Memory B cell (primary cell): ENCODE measurements around the gene MCF2L2.

Experiments used
- ATAC-seq: fragments of 150-1000 bp; cut with Tn5 transposase; 2 replicates; pipeline ENCODE4 v1.10.0; 2021; ENCODE audit warnings: low read depth, mild to moderate bottlenecking, moderate library complexity
- DNase-seq, 2 donors: peaks; one replicate each; pipeline ENCODE4 v3.0.0; 2022; ENCODE audit warnings: low spot score in 2 of 2
- H3K27ac Mint-ChIP-seq: one replicate; pipeline ENCODE4 v1.8.0; 2022; ENCODE audit warnings: mild to moderate bottlenecking, moderate library complexity, mixed read lengths
- H3K27me3 Mint-ChIP-seq: one replicate; pipeline ENCODE4 v1.8.0; 2022; ENCODE audit warnings: mixed read lengths
- H3K36me3 Mint-ChIP-seq: one replicate; pipeline ENCODE4 v1.8.0; 2022; ENCODE audit warnings: mild to moderate bottlenecking, mixed read lengths
- H3K4me1 Mint-ChIP-seq: one replicate; pipeline ENCODE4 v1.8.0; 2022; ENCODE audit warnings: mixed read lengths
- H3K4me3 Mint-ChIP-seq: one replicate; pipeline ENCODE4 v1.8.0; 2022; ENCODE audit warnings: mild to moderate bottlenecking, moderate library complexity, mixed read lengths
- H3K9me3 Mint-ChIP-seq: one replicate; pipeline ENCODE4 v1.8.0; 2022; ENCODE audit warnings: mixed read lengths

The MCF2L2 gene

GRCh38 chr3:183306798-183307671 is 121.4 kb downstream of the MCF2L2 start:
- H3K4me1 Mint-ChIP-seq = peaks cover 12% of the 10 kb centered on the region
- H3K4me3 Mint-ChIP-seq = no peak overlapping the region
- peak overlapping the region; percentile 14 for H3K27ac Mint-ChIP-seq
- no peaks in the 10 kb centered on the region for H3K9me3 Mint-ChIP-seq
- H3K27me3 Mint-ChIP-seq = no peaks in the 10 kb centered on the region
- ATAC-seq (peak; percentile 94), DNase-seq (peak in 1 of 2 donors; percentile 30)
- no peaks in the 10 kb centered on the region for H3K36me3 Mint-ChIP-seq

GRCh38 chr3:183303690-183304089 is 124.7 kb downstream of the MCF2L2 start:
- H3K27me3 Mint-ChIP-seq = no peaks in the 10 kb centered on the region
- no peak overlapping the region for H3K4me3 Mint-ChIP-seq
- peaks cover 12% of the 10 kb centered on the region for H3K4me1 Mint-ChIP-seq
- no peak overlapping the region for H3K27ac Mint-ChIP-seq
- ATAC-seq (no peak), DNase-seq (no peak)
- no peaks in the 10 kb centered on the region for H3K36me3 Mint-ChIP-seq
- H3K9me3 Mint-ChIP-seq = no peaks in the 10 kb centered on the region

GRCh38 chr3:183301937-183302580 is 126.4 kb downstream of the MCF2L2 start:
- no peaks in the 10 kb centered on the region for H3K9me3 Mint-ChIP-seq
- H3K4me3 Mint-ChIP-seq = no peak overlapping the region
- no peak overlapping the region for H3K27ac Mint-ChIP-seq
- DNase-seq (no peak), ATAC-seq (no peak)
- peaks cover 1% of the 10 kb centered on the region for H3K27me3 Mint-ChIP-seq
- H3K4me1 Mint-ChIP-seq = peaks cover 5% of the 10 kb centered on the region
- H3K36me3 Mint-ChIP-seq = peaks cover 2% of the 10 kb centered on the region

- H3K27ac Mint-ChIP-seq = no peak overlapping the region
- ATAC-seq (no peak), DNase-seq (no peak)
- no peaks in the 10 kb centered on the region for H3K9me3 Mint-ChIP-seq
- peaks cover 1% of the 10 kb centered on the region for H3K27me3 Mint-ChIP-seq
- H3K4me3 Mint-ChIP-seq = no peak overlapping the region
- H3K4me1 Mint-ChIP-seq = no peaks in the 10 kb centered on the region
- peaks cover 2% of the 10 kb centered on the region for H3K36me3 Mint-ChIP-seq
These were observed 127.3 kb downstream of the MCF2L2 start for GRCh38 chr3:183300996-183301562.

GRCh38 chr3:183299976-183300375 is 128.4 kb downstream of the MCF2L2 start:
- Mint-ChIP-seq H3K4me1 (no peaks in the 10 kb centered on the region), H3K9me3 (no peaks in the 10 kb centered on the region), H3K27me3 (peaks cover 1% of the 10 kb centered on the region), H3K36me3 (peaks cover 2% of the 10 kb centered on the region), H3K27ac (no peak overlapping the region), H3K4me3 (no peak overlapping the region)
- no peak for ATAC-seq
- DNase-seq = no peak

- H3K4me3 Mint-ChIP-seq = no peak overlapping the region
- no peaks in the 10 kb centered on the region for H3K9me3 Mint-ChIP-seq
- no peak for DNase-seq
- H3K36me3 Mint-ChIP-seq = peaks cover 2% of the 10 kb centered on the region
- ATAC-seq = no peak
- no peak overlapping the region for H3K27ac Mint-ChIP-seq
- H3K27me3 Mint-ChIP-seq = peaks cover 1% of the 10 kb centered on the region
- H3K4me1 Mint-ChIP-seq = no peaks in the 10 kb centered on the region
These were observed 129.7 kb downstream of the MCF2L2 start for GRCh38 chr3:183298701-183299153.

GRCh38 chr3:183296944-183297343 is 131.5 kb downstream of the MCF2L2 start:
- Mint-ChIP-seq H3K27ac (no peak overlapping the region), H3K4me3 (no peak overlapping the region), H3K9me3 (no peaks in the 10 kb centered on the region), H3K4me1 (no peaks in the 10 kb centered on the region), H3K27me3 (peaks cover 1% of the 10 kb centered on the region), H3K36me3 (peaks cover 2% of the 10 kb centered on the region)
- DNase-seq (no peak), ATAC-seq (no peak)

GRCh38 chr3:183295211-183295610 is 133.2 kb downstream of the MCF2L2 start:
- no peak for DNase-seq
- Mint-ChIP-seq H3K27ac (no peak overlapping the region), H3K9me3 (no peaks in the 10 kb centered on the region)

GRCh38 chr3:183293966-183294365 is 134.5 kb downstream of the MCF2L2 start:
- no peak overlapping the region for H3K4me3 Mint-ChIP-seq
- H3K27ac Mint-ChIP-seq = no peak overlapping the region
- peaks cover 2% of the 10 kb centered on the region for H3K36me3 Mint-ChIP-seq
- no peaks in the 10 kb centered on the region for H3K4me1 Mint-ChIP-seq
- DNase-seq (no peak), ATAC-seq (no peak)
- H3K27me3 Mint-ChIP-seq = peaks cover 3% of the 10 kb centered on the region
- H3K9me3 Mint-ChIP-seq = no peaks in the 10 kb centered on the region

More at GRCh38 chr3:183295211-183295610, 133.2 kb downstream of the MCF2L2 start:
- Mint-ChIP-seq H3K4me3 (no peak overlapping the region), H3K27me3 (peaks cover 3% of the 10 kb centered on the region), H3K4me1 (no peaks in the 10 kb centered on the region), H3K36me3 (peaks cover 2% of the 10 kb centered on the region)
- no peak for ATAC-seq

GRCh38 chr3:183291497-183292031 is 136.9 kb downstream of the MCF2L2 start:
- DNase-seq (no peak), ATAC-seq (no peak)
- no peaks in the 10 kb centered on the region for H3K36me3 Mint-ChIP-seq
- no peaks in the 10 kb centered on the region for H3K9me3 Mint-ChIP-seq
- H3K27ac Mint-ChIP-seq = no peak overlapping the region
- peaks cover 2% of the 10 kb centered on the region for H3K27me3 Mint-ChIP-seq
- H3K4me1 Mint-ChIP-seq = no peaks in the 10 kb centered on the region
- no peak overlapping the region for H3K4me3 Mint-ChIP-seq

- Mint-ChIP-seq H3K4me1 (peaks cover 8% of the 10 kb centered on the region), H3K9me3 (no peaks in the 10 kb centered on the region), H3K27me3 (peaks cover 2% of the 10 kb centered on the region), H3K27ac (no peak overlapping the region), H3K36me3 (no peaks in the 10 kb centered on the region), H3K4me3 (no peak overlapping the region)
- ATAC-seq (no peak), DNase-seq (no peak)
These were observed 138.2 kb downstream of the MCF2L2 start for GRCh38 chr3:183290216-183290615.

- ATAC-seq (no peak), DNase-seq (no peak)
- Mint-ChIP-seq H3K4me1 (peaks cover 8% of the 10 kb centered on the region), H3K9me3 (no peaks in the 10 kb centered on the region), H3K4me3 (no peak overlapping the region), H3K27me3 (peaks cover 3% of the 10 kb centered on the region), H3K36me3 (no peaks in the 10 kb centered on the region), H3K27ac (no peak overlapping the region)
These were observed 140.3 kb downstream of the MCF2L2 start for GRCh38 chr3:183288117-183288516.

GRCh38 chr3:183287301-183287971 is 141.0 kb downstream of the MCF2L2 start:
- Mint-ChIP-seq H3K27ac (peak overlapping the region; percentile 94), H3K4me3 (no peak overlapping the region), H3K9me3 (no peaks in the 10 kb centered on the region), H3K36me3 (no peaks in the 10 kb centered on the region), H3K4me1 (peaks cover 8% of the 10 kb centered on the region), H3K27me3 (peaks cover 5% of the 10 kb centered on the region)
- DNase-seq (no peak), ATAC-seq (no peak)
